ENCODE data around the gene ZBP1.

DNA sequence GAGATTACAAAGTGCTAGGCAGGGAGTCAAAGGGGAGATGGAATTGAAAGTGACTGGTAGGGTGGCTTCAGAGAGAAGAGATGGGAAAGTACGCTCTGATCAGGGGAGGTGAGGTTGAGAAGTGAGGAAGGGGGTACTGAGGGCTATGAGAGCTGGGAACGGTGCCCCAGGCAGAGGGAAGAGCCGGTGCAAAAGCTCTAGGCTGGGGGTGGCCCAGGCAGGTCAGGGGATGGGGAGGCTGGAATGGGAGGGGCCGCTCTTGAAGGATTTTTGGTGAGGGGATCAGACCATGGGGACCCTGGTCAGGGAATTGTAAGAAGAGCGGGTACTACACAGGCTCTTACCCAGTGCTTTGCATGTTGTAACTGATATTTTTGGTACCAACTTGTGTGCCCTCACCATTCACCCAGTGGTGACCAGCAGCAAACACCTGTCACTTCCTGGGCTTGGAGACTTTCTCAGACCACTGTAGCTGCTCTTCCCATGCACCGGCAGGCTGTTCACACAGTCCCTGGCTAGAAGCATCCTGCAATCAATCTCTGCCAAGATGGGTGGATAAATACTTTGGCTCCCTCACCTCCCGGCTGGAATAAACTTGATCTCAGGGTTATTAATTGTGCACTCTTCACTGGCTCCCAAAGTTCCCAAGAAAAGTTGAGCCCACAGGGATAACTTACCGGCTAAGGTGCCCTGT is 35.3 kb downstream of the ZBP1 start:
- TF ChIP-seq, protein P1, sequence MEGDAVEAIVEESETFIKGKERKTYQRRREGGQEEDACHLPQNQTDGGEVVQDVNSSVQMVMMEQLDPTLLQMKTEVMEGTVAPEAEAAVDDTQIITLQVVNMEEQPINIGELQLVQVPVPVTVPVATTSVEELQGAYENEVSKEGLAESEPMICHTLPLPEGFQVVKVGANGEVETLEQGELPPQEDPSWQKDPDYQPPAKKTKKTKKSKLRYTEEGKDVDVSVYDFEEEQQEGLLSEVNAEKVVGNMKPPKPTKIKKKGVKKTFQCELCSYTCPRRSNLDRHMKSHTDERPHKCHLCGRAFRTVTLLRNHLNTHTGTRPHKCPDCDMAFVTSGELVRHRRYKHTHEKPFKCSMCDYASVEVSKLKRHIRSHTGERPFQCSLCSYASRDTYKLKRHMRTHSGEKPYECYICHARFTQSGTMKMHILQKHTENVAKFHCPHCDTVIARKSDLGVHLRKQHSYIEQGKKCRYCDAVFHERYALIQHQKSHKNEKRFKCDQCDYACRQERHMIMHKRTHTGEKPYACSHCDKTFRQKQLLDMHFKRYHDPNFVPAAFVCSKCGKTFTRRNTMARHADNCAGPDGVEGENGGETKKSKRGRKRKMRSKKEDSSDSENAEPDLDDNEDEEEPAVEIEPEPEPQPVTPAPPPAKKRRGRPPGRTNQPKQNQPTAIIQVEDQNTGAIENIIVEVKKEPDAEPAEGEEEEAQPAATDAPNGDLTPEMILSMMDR (IDR thresholded peaks at IDR 0.05) = no peak
- no peak for TF ChIP-seq POLR2A (IDR thresholded peaks at IDR 0.05)

Data from right lobe of liver (tissue), 4 donors.